Keratinocyte (primary cell): Measurements from ENCODE around the gene MCM9. TPM values are rescaled to one million over a fixed set of nuclear protein-coding genes. Genes with fewer than 3 reads are reported as not detected.

Experiments
- DNase-seq: peaks from one replicate; pipeline ENCODE4 v3.0.0-alpha.2; 2011; ENCODE audit warnings: low read depth, missing footprints, low spot score
- FAIRE-seq: peaks from 2 replicates; lab custom pipeline; 2011; peaks lifted over from hg19 to GRCh38; lab: Jason Lieb, UNC
- H2AFZ ChIP-seq: 2 replicates; pipeline ENCODE4 v1.6.0; 2012; ENCODE audit warnings: low read length, control low read depth, inconsistent platforms; ENCODE audit not compliant: control insufficient read depth
- H3K27ac ChIP-seq: 2 replicates; pipeline ENCODE4 v1.5.1; 2011; ENCODE audit warnings: low read length; ENCODE audit not compliant: control insufficient read depth, insufficient read depth
- H3K27me3 ChIP-seq: 3 replicates; pipeline ENCODE4 v1.6.0; 2011; ENCODE audit warnings: low read length; ENCODE audit not compliant: control insufficient read depth, insufficient read depth; ENCODE audit errors: extremely low read depth
- H3K36me3 ChIP-seq, 2 experiments: 2 replicates in 1 of 2; 3 replicates in 1 of 2; pipeline ENCODE4 v1.5.1; 2011; ENCODE audit warnings: low read length in 2 of 2, mild to moderate bottlenecking in 1 of 2; ENCODE audit not compliant: control insufficient read depth in 2 of 2, insufficient read depth in 2 of 2; ENCODE audit errors: extremely low read depth in 1 of 2
- H3K4me1 ChIP-seq: 3 replicates; pipeline ENCODE4 v1.5.1; 2011; ENCODE audit warnings: low read length; ENCODE audit not compliant: control insufficient read depth, insufficient read depth; ENCODE audit errors: extremely low read depth
- H3K4me2 ChIP-seq: 3 replicates; pipeline ENCODE4 v1.6.0; 2011; ENCODE audit warnings: low read depth, low read length; ENCODE audit not compliant: control insufficient read depth, insufficient read depth; ENCODE audit errors: extremely low read depth
- H3K4me3 ChIP-seq, 3 experiments: fragments of 200-600 bp in 1 of 3; sonication (generic) in 1 of 3; 2 replicates in 2 of 3; 3 replicates in 1 of 3; pipeline ENCODE4 v1.5.1; 2011 to 2016; ENCODE audit warnings: low read length in 3 of 3, mild to moderate bottlenecking in 3 of 3, control low read depth in 2 of 3, inconsistent platforms in 1 of 3, low read depth in 1 of 3, mixed read lengths in 1 of 3, mixed run types in 1 of 3, moderate library complexity in 1 of 3; ENCODE audit not compliant: control insufficient read depth in 2 of 3, insufficient read depth in 2 of 3; ENCODE audit errors: extremely low read depth in 1 of 3
- H3K79me2 ChIP-seq: 2 replicates; pipeline ENCODE4 v1.6.0; 2012; ENCODE audit warnings: low read length; ENCODE audit not compliant: control insufficient read depth, insufficient read depth
- H3K9ac ChIP-seq: 3 replicates; pipeline ENCODE4 v1.6.0; 2011; ENCODE audit warnings: low read length; ENCODE audit not compliant: control insufficient read depth, insufficient read depth; ENCODE audit errors: extremely low read depth
- H3K9me1 ChIP-seq: 3 replicates; pipeline ENCODE4 v1.6.0; 2011; ENCODE audit warnings: low read length; ENCODE audit not compliant: control insufficient read depth, insufficient read depth; ENCODE audit errors: extremely low read depth
- H3K9me3 ChIP-seq: 2 replicates; pipeline ENCODE4 v1.5.1; 2012; ENCODE audit warnings: low read depth, low read length; ENCODE audit not compliant: control insufficient read depth
- H4K20me1 ChIP-seq: 3 replicates; pipeline ENCODE4 v1.6.0; 2011; ENCODE audit warnings: low read length; ENCODE audit not compliant: control insufficient read depth, insufficient read depth; ENCODE audit errors: extremely low read depth
- EZH2 ChIP-seq: IDR thresholded peaks from one replicate; pipeline ENCODE4 v1.6.1; 2012; ENCODE audit warnings: inconsistent platforms, mild to moderate bottlenecking, low read length, moderate library complexity
- dilution Hi-C: fragments of 300-500 bp; cut with MboI; formaldehyde crosslinking; loops from one replicate; pipeline ENCODE4 v1.7.0; 2020; ENCODE audit warnings: low sequenced_read_pairs; ENCODE audit not compliant: extremely low pct_ligation_motif_present
- polyA plus RNA-seq, 5 experiments: library from polyadenylated mRNA; depleted of rRNA in 3 of 5; stranded (reverse) in 3 of 5; stranded (forward) in 1 of 5; unstranded in 1 of 5; fragments of >200 nt; gene quantifications; 1 replicate in 1 of 5; 2 replicates in 3 of 5; 3 replicates in 1 of 5; pipeline versions ENCODE4 v1.2.1 to v1.2.3, GENCODE V29; 2011 to 2012; ENCODE audit warnings: missing spikeins in 2 of 5, low read depth in 1 of 5, low replicate concordance in 1 of 5
- TF ChIP-seq, protein P1 (sequence below), 3 experiments: IDR thresholded peaks in 1 of 3; conservative IDR thresholded peaks in 1 of 3; optimal IDR thresholded peaks in 1 of 3; 2 replicates in 2 of 3; 3 replicates in 1 of 3; pipeline versions ENCODE3 to v1.5.1; 2011; ENCODE audit warnings: low read length in 3 of 3, mild to moderate bottlenecking in 3 of 3, moderate library complexity in 2 of 3, control low read depth in 1 of 3, inconsistent platforms in 1 of 3; ENCODE audit not compliant: insufficient read depth in 2 of 3; ENCODE audit errors: extremely low read depth in 1 of 3

Gene MCM9
- polyA plus RNA-seq, 1 donor (not counting 4 experiments of a cell fraction or from before 2014, with no cell fraction given), result 3.1 TPM

DNA sequence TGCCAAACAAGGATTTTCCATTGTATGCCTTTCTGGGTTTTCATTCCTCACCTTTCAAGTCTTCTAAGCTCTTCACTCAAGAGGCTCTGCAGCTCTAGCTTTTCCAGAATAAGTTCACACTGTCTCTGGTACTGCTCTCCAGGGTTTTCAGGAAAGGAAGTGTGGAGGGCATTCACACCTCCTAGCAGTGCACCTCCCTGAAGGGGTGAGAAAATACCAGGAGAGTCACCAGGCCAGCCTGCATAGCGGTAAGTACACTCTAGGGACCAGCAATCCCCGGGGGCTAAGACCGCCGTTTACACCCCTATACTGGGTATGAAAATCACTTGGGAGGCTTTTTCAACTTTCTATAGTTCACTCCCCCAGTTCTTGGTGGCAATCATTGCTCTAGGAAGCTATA is 108.9 kb downstream of the MCM9 start:
- no peak overlapping the region for H3K4me3 ChIP-seq
- H3K36me3 ChIP-seq, result peaks cover 4 to 10% of the 10 kb centered on the region in 2 experiments
- dilution Hi-C loops, result no loop called here
- DNase-seq (no peak), FAIRE-seq (no peak)
- no peaks in the 10 kb centered on the region for H3K79me2 ChIP-seq
- no peak overlapping the region for H2AFZ ChIP-seq
- no peaks in the 10 kb centered on the region for H4K20me1 ChIP-seq
- peaks cover 2% of the 10 kb centered on the region for H3K9me1 ChIP-seq
- no peaks in the 10 kb centered on the region for H3K27me3 ChIP-seq
- H3K4me2 ChIP-seq, result no peak overlapping the region
- no peak overlapping the region for H3K9ac ChIP-seq
- no peaks in the 10 kb centered on the region for H3K4me1 ChIP-seq
- no peaks in the 10 kb centered on the region for H3K9me3 ChIP-seq
- H3K27ac ChIP-seq, result no peak overlapping the region
- TF ChIP-seq, protein P1, sequence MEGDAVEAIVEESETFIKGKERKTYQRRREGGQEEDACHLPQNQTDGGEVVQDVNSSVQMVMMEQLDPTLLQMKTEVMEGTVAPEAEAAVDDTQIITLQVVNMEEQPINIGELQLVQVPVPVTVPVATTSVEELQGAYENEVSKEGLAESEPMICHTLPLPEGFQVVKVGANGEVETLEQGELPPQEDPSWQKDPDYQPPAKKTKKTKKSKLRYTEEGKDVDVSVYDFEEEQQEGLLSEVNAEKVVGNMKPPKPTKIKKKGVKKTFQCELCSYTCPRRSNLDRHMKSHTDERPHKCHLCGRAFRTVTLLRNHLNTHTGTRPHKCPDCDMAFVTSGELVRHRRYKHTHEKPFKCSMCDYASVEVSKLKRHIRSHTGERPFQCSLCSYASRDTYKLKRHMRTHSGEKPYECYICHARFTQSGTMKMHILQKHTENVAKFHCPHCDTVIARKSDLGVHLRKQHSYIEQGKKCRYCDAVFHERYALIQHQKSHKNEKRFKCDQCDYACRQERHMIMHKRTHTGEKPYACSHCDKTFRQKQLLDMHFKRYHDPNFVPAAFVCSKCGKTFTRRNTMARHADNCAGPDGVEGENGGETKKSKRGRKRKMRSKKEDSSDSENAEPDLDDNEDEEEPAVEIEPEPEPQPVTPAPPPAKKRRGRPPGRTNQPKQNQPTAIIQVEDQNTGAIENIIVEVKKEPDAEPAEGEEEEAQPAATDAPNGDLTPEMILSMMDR (optimal IDR thresholded peaks at IDR 0.05 in 1 of 3, IDR thresholded peaks at IDR 0.05 in 1 of 3, conservative IDR thresholded peaks at IDR 0.05 in 1 of 3; ENCODE audit: extremely low read depth in 1 of 3, insufficient read depth in 2 of 3, low read length in 3 of 3), result no peak
- no peak for TF ChIP-seq EZH2

DNA sequence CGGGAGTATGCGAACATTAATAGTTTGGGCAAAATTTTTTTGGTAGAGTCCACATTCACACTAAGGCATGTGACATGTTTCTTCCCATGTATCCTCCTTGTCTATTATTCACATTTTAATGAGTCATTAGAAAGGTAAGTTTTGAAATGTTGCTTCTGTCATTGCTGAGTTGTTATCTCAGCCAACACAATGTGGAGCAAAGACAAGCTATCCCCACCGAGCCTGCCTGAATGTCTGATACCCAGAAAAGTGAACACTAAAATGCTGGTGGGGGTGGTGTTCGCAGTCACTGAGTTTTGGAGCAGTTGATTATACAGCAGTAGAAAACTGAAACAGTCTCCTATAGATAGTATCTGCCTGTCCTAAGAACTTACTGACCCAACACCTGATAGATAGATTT is 109.3 kb downstream of the MCM9 start:
- H4K20me1 ChIP-seq, result no peaks in the 10 kb centered on the region
- no peaks in the 10 kb centered on the region for H3K79me2 ChIP-seq
- H3K9me1 ChIP-seq, result peaks cover 2% of the 10 kb centered on the region
- dilution Hi-C loops, result no loop called here
- no peak for FAIRE-seq
- peaks cover 4 to 10% of the 10 kb centered on the region in 2 experiments for H3K36me3 ChIP-seq
- no peak overlapping the region for H3K4me3 ChIP-seq
- no peak overlapping the region for H2AFZ ChIP-seq
- no peak for DNase-seq
- no peak overlapping the region for H3K9ac ChIP-seq
- TF ChIP-seq, protein P1 (optimal IDR thresholded peaks at IDR 0.05 in 1 of 3, IDR thresholded peaks at IDR 0.05 in 1 of 3, conservative IDR thresholded peaks at IDR 0.05 in 1 of 3; ENCODE audit: extremely low read depth in 1 of 3, insufficient read depth in 2 of 3, low read length in 3 of 3), result no peak
- no peak for TF ChIP-seq EZH2
- no peaks in the 10 kb centered on the region for H3K9me3 ChIP-seq
- no peak overlapping the region for H3K27ac ChIP-seq
- no peak overlapping the region for H3K4me2 ChIP-seq
- H3K27me3 ChIP-seq, result no peaks in the 10 kb centered on the region
- no peaks in the 10 kb centered on the region for H3K4me1 ChIP-seq
